GM12892 (cell line): ENCODE results near the gene KRTAP5-1.
"Not testable (repeated sequence)": the region's sequence is repeated elsewhere in the genome, so short reads cannot be mapped to it uniquely, and the experiment has no call there.

ENCODE experiments used
- DNase-seq: peaks from one replicate; pipeline ENCODE4 v3.0.0; 2011; ENCODE audit not compliant: insufficient read length
- FAIRE-seq: peaks from 2 replicates; lab custom pipeline; 2011; peaks lifted over from hg19 to GRCh38; lab: Jason Lieb, UNC
- POLR2A ChIP-seq: IDR thresholded peaks from 2 replicates; pipeline ENCODE4 v1.6.1; 2011; ENCODE audit warnings: low read depth, low read length, control low read depth
- POLR2AphosphoS5 ChIP-seq: IDR thresholded peaks from 2 replicates; pipeline ENCODE4 v1.6.1; 2011; ENCODE audit warnings: low read depth, low read length, control low read depth
- TAF1 ChIP-seq: IDR thresholded peaks from 2 replicates; pipeline ENCODE4 v1.6.1; 2011; ENCODE audit warnings: low read depth, mild to moderate bottlenecking, control low read depth, low read length, borderline replicate concordance

The KRTAP5-1 gene

GRCh38 chr11:1619449-1619848 is 34.4 kb upstream of the KRTAP5-1 start:
- TF ChIP-seq POLR2AphosphoS5: no peak
- TF ChIP-seq POLR2A: no peak
- no peak for TF ChIP-seq TAF1
- FAIRE-seq: no peak
- DNase-seq: no peak

GRCh38 chr11:1618231-1618630 is 33.1 kb upstream of the KRTAP5-1 start:
- FAIRE-seq (no peak), DNase-seq (no peak)
- TF ChIP-seq POLR2A: no peak
- TF ChIP-seq POLR2AphosphoS5: no peak
- no peak for TF ChIP-seq TAF1

GRCh38 chr11:1608363-1608762 is 23.3 kb upstream of the KRTAP5-1 start, which contains the start of gene KRTAP5-3:
TSS of gene KRTAP5-3 (minus strand) at chr11:1608463. CDS start at chr11:1608385, 78 bp downstream.
- DNase-seq: no peak
- TF ChIP-seq POLR2AphosphoS5: no peak
- TF ChIP-seq POLR2A: no peak
- no peak for TF ChIP-seq TAF1
- no peak for FAIRE-seq

DNA sequence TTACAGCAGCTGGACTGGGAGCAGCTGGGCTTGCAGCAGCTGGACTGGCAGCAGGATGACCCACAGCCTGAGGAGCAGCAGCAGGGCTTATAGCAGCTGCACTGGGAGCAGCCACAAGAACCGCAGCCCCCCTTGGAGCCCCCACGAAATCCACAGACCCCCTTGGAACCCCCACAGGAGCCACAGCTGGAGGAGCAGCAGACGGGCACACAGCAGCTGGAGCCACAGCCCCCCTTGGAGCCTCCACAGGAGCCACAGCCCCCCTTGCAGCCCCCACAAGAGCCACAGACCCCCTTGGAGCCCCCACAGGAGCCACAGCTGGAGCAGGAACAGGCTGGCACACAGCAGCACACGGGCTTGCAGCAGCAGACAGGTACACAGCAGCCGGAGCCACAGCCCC is 22.8 kb upstream of the KRTAP5-1 start:
- FAIRE-seq, DNase-seq: not testable (repeated sequence)

GRCh38 chr11:1607156-1607845 is 22.2 kb upstream of the KRTAP5-1 start:
- DNase-seq, FAIRE-seq: not testable (repeated sequence)

DNA sequence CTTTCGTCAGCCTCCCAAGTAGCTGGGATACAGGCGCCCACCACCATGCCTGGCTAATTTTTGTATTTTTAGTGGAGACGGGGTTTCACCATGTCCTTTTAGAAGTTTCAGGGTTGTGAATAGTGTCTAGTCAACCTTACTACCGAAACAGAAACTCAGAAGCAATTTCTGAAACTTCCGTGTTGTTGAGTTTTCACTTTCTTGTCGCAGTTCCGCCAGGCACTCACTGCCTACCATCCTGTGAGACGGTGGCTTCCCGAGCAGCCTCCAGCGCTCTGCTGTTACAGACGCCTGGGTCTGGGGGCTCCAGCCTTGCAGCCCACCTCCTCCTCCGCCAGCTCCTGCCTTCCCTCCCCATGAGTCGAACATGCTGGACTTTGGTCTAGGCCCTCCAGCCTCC is 20.8 kb upstream of the KRTAP5-1 start:
- peak; percentile 61 for DNase-seq
- peak; percentile 97 for FAIRE-seq

DNA sequence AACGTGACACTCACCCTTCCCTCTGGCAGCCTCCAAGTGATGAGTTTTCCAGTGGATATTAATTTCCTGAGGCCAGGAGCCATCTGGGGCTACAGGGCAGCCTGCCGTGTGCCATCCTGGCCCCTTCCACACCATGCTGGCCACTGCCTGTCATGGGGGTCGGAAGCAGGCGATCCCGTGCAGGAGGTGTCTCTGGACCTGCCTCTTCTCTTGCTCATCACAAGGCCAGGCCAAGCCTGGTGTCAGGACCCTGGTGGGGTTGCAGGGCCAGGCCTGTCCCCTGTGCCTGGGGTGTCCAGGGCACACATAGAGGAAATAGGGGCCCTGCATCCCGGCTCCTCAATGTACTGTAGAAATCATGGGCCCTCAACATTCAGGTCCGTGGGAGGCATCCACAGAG is 19.6 kb upstream of the KRTAP5-1 start:
- DNase-seq: no peak
- TF ChIP-seq POLR2A (no peak), TAF1 (no peak), POLR2AphosphoS5 (no peak)
- FAIRE-seq: no peak

DNA sequence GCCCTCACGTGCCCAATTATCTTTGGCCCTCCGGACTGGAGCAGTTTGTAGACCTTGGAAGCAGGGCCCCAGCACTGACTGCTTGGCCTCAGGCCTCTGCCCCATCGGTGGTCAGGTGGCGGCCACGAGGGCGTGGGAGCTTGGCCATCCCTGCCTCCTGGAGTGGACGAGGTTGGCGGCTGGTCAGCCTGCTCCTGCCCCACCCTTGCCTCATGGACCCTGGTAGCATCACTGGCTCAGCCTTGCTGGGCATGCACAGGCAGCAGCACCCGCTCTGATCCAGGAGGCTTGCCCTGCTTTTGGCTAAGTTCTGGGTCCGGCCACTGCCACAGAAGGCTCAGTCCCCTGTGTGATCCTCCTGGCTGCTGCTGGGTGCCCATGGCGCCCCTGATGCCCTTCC is 19.1 kb upstream of the KRTAP5-1 start:
- TF ChIP-seq POLR2A (no peak), TAF1 (no peak), POLR2AphosphoS5 (no peak)
- no peak for FAIRE-seq

DNA sequence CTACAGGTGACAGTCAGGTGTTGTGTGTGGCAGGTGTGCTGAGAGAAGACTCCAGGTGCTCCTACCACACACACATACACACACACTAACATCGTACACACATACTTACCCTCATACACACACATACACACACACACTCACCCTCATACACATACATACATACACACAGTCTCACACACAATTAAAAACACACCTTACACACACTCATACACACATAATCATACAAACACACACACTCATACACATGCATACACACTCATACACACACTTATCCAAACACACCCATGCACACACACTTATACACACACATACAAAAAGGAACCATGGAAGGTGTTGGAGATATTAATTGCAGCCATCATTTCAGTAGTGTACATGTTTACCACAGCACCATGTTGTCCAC is 18.5 kb upstream of the KRTAP5-1 start:
- peak; percentile 60 for FAIRE-seq
- DNase-seq: no peak
- TF ChIP-seq POLR2AphosphoS5: no peak
- TF ChIP-seq TAF1: no peak
- no peak for TF ChIP-seq POLR2A

More for the DNA sequence above, 19.1 kb upstream of the KRTAP5-1 start:
- no peak for DNase-seq

- not testable (repeated sequence) for FAIRE-seq, DNase-seq
Observed at GRCh38 chr11:1601663-1602062, 16.6 kb upstream of the KRTAP5-1 start.

- no peak for FAIRE-seq
- no peak for TF ChIP-seq TAF1
Observed at GRCh38 chr11:1600626-1601025, 15.5 kb upstream of the KRTAP5-1 start.

DNA sequence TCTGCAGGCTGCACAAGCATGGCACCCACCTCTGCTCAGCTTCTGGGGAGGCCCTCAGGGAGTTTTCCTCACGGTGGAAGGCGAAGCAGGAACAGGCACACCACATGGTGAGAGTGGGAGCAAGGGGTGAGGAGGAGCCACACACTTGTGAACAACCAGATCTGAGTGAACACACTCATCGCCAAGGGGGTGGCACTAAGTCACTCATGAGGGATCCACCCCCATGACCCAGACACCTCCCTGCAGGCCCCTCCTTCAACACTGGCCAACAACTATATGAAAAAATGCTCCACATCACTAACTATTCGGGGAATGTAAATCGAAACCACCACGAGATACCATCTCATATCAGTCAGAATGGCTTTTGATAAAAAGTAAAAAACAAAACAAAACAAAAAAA is 13.7 kb upstream of the KRTAP5-1 start:
- FAIRE-seq (no peak), DNase-seq (no peak)
- TF ChIP-seq POLR2A: no peak
- TF ChIP-seq TAF1: no peak
- TF ChIP-seq POLR2AphosphoS5: no peak

More at GRCh38 chr11:1600626-1601025, 15.5 kb upstream of the KRTAP5-1 start:
- no peak for DNase-seq

DNA sequence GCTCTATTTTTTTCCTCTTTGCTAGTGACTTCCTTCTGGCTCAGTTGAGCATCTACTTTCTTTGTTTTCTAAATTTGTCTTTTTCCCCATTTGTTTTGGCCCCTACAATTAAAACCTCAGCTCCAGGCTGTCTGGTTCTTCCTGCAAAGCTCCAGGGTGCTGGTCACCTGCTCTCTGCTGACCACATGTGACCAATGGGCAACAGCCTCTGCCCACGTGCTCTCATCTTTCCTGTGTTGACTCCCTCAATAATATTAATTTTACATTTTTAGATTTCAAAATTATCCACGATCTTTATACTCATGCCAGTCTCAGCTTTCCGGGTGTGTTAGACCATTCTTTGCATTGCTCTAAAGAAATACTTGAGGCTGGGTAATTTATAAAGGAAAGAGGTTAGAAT is 13.3 kb upstream of the KRTAP5-1 start:
- not testable (repeated sequence) for DNase-seq, FAIRE-seq

GRCh38 chr11:1597994-1598380 is 12.9 kb upstream of the KRTAP5-1 start, which contains the start of gene KRTAP5-2:
TSS of gene KRTAP5-2 (minus strand) at chr11:1598294. CDS start at chr11:1598250, 44 bp downstream.
- DNase-seq (no peak), FAIRE-seq (no peak)
- TF ChIP-seq POLR2AphosphoS5 (no peak), TAF1 (no peak), POLR2A (no peak)
